Adrenal gland (tissue), 12 donors: ENCODE data around the gene ITM2C. TPM values are rescaled to one million over a fixed set of nuclear protein-coding genes. Genes with fewer than 3 reads are reported as not detected.

Experiments
- DNase-seq, 7 donors: peaks; one replicate each; pipeline ENCODE4 v3.0.0-alpha.2; 2019 to 2020
- H3K27ac ChIP-seq, 5 donors: fragments of 200-600 bp; sonication (generic) in 4 of 5; 1 replicate in 3 of 5; 2 replicates in 2 of 5; pipeline versions ENCODE4 v1.5.1 to v1.8.0; 2016 to 2020; ENCODE audit warnings: mild to moderate bottlenecking in 1 of 5
- H3K27me3 ChIP-seq: fragments of 200-600 bp; 2 replicates; pipeline ENCODE4 v1.8.0; 2021
- H3K36me3 ChIP-seq, 2 donors: fragments of 200-600 bp; replicated peaks in 1 of 2; 1 replicate in 1 of 2; 2 replicates in 1 of 2; pipeline versions ENCODE4 v1.5.1 to v1.8.0; 2018 to 2022
- H3K4me1 ChIP-seq, 2 donors: fragments of 200-600 bp; replicated peaks in 1 of 2; 1 replicate in 1 of 2; 2 replicates in 1 of 2; pipeline versions ENCODE4 v1.5.1 to v1.8.0; 2018 to 2021
- H3K4me3 ChIP-seq, 4 donors: fragments of 200-600 bp; sonication (generic) in 3 of 4; one replicate each; pipeline ENCODE4 v1.5.1; 2016 to 2018
- H3K9me3 ChIP-seq, 3 donors: fragments of 200-600 bp; sonication (generic) in 1 of 3; replicated peaks in 1 of 3; 1 replicate in 2 of 3; 2 replicates in 1 of 3; pipeline versions ENCODE4 v1.5.1 to v1.8.0; 2016 to 2021
- CTCF ChIP-seq, 6 experiments: fragments of 450-650 bp in 4 of 6; fragments of 200-600 bp in 2 of 6; sonication (generic) in 1 of 6; IDR thresholded peaks; 1 replicate in 5 of 6; 2 replicates in 1 of 6; pipeline versions ENCODE4 v1.5.1 to v1.8.0; 2016 to 2021; ENCODE audit warnings: antibody characterized with exemption in 6 of 6, mild to moderate bottlenecking in 2 of 6, moderate library complexity in 1 of 6
- POLR2A ChIP-seq, 2 donors: fragments of 450-650 bp; IDR thresholded peaks; one replicate each; pipeline ENCODE4 v1.6.1; 2017; ENCODE audit warnings: antibody characterized with exemption in 2 of 2, mild to moderate bottlenecking in 2 of 2, moderate library complexity in 1 of 2
- WGBS, 4 donors: extraction: QIAGEN DNeasy Blood & Tissue Kit in 2 of 4; methylation state at CpG; one replicate each; pipeline versions ENCODE4 v1.1.5 to v1.1.7; 2013 to 2017; 5-methylcytosine and 5-hydroxymethylcytosine counted together
- intact Hi-C, 2 donors: fragments of 100-400 bp; cut with DNase I; formaldehyde crosslinking; loops; one replicate each; pipeline versions ENCODE4 v1.14.1 to v1.15.0; 2022 to 2023
- polyA plus RNA-seq, 3 donors: library from polyadenylated mRNA; stranded (reverse); fragments of 200-250 nt in 2 of 3; fragments of 350-450 nt in 1 of 3; fragmentation: Illumina TruSeq in 1 of 3; extraction: RNeasy Lipid Tissue Mini Kit (QIAGEN cat#74804) in 1 of 3; gene quantifications; one replicate each; pipeline ENCODE4 v1.2.3, GENCODE V29; 2013 to 2014
- total RNA-seq, 9 donors: library from RNA; depleted of rRNA in 4 of 9; stranded (reverse); fragments of >200 nt in 4 of 9; fragments of 120-200 nt in 1 of 9; fragmentation: NEBNext Ultra II Directional in 1 of 9; extraction: Animal tissue kit (Norgen Biotek cat#: 25700) in 1 of 9; gene quantifications; one replicate each; pipeline versions ENCODE4 v1.1.0 to v1.2.4, GENCODE V29; 2013 to 2023
- donor health status: healthy with polysubstance abuse.
- donor health status: Bipolar disorder and iron deficiency.
- donor health status: DM: yes; HTN: yes; CAD: no.
- donor health status: DM: no; HTN: no; CAD: no.
- donor health status: DM: no; HTN: no; CAD: no.
- donor health status: DM: yes; HTN: yes; CAD: no.

ITM2C gene
- total and polyA plus RNA-seq, 12 donors, result 16.8 to 131 (median 35.6) TPM

GRCh38 chr2:230907361-230908091 is 42.8 kb downstream of the ITM2C start:
- Histone ChIP-seq H3K27me3 (no peaks in the 10 kb centered on the region), H3K4me3 (no peak overlapping the region), H3K4me1 (no peaks in the 10 kb centered on the region), H3K27ac (no peak overlapping the region), H3K36me3 (no peaks in the 10 kb centered on the region), H3K9me3 (no peaks in the 10 kb centered on the region)
- WGBS, 4 donors, result 91 to 96% (median 92%) methylated on average over 14 to 16 of the region's 16 CpGs
- DNase-seq, result no peak
- intact Hi-C loops, result loop anchor here in 1 of 2 donors (10.0 kb wide), 1 partner anchor 77 kb away; no protein-coding TSS in a partner anchor
- TF ChIP-seq POLR2A (IDR thresholded peaks at IDR 0.05) (no peak), CTCF (IDR thresholded peaks at IDR 0.05) (no peak)

GRCh38 chr2:230908092-230908594 is 43.4 kb downstream of the ITM2C start:
- H3K9me3 ChIP-seq, result no peaks in the 10 kb centered on the region
- no peak for DNase-seq
- H3K4me1 ChIP-seq, result no peaks in the 10 kb centered on the region
- H3K36me3 ChIP-seq, result no peaks in the 10 kb centered on the region
- H3K27me3 ChIP-seq, result no peaks in the 10 kb centered on the region
- WGBS, 4 donors, result 80 to 85% (median 84%) methylated on average over 5 to 6 of the region's 6 CpGs
- no peak overlapping the region for H3K27ac ChIP-seq
- intact Hi-C loops, result loop anchor here in 1 of 2 donors (10.0 kb wide), 1 partner anchor 77 kb away; no protein-coding TSS in a partner anchor
- no peak overlapping the region for H3K4me3 ChIP-seq
- TF ChIP-seq POLR2A (IDR thresholded peaks at IDR 0.05), result no peak
- TF ChIP-seq CTCF (IDR thresholded peaks at IDR 0.05), result no peak

DNA sequence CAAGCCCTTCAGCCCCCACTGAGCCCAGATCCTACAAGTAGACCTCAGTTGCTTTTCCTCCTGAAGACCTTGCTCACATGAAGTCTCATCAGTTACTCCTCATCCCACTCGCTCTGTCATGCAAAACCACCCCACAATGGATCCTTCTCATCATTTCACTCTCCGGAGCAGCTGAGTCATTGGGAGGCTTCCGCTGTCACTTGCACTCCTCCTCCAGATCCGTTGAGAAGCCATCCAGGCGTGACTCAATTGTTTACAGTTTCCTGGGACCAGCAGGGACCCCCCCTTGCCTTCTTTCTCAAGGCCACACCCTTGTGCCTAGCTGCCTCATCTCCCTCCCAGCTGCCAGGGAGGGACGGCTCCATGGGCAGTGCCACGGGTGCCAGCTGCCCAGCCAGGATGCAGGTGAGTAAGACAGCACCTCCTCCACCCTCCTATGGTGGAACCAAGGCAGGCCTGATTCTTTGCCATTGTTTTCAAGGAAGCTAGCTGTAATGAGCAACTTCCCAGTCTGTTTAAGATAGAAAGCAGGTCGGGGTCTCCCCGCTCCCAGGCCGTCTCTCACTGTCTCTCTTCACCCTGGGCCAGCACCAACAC is 44.0 kb downstream of the ITM2C start:
- DNase-seq, result peak in 5 of 7 donors; percentile 30 to 73 (median 46)
- H3K4me1 ChIP-seq, result no peaks in the 10 kb centered on the region
- intact Hi-C loops, result loop anchor here in 1 of 2 donors (10.0 kb wide), 1 partner anchor 76 kb away; no protein-coding TSS in a partner anchor
- no peaks in the 10 kb centered on the region for H3K27me3 ChIP-seq
- H3K4me3 ChIP-seq, result no peak overlapping the region
- H3K36me3 ChIP-seq, result no peaks in the 10 kb centered on the region
- TF ChIP-seq POLR2A (IDR thresholded peaks at IDR 0.05) (no peak), CTCF (IDR thresholded peaks at IDR 0.05) (no peak)
- H3K27ac ChIP-seq, result no peak overlapping the region
- H3K9me3 ChIP-seq, result no peaks in the 10 kb centered on the region
- WGBS, 4 donors, result 50 to 69% (median 60%) methylated on average over 10 of the region's 10 CpGs

- H3K9me3 ChIP-seq, result no peaks in the 10 kb centered on the region
- peak in 1 of 7 donors; percentile 2 for DNase-seq
- H3K27ac ChIP-seq, result no peak overlapping the region
- no peaks in the 10 kb centered on the region for H3K36me3 ChIP-seq
- intact Hi-C loops, result loop anchor here in 1 of 2 donors (10.0 kb wide), 1 partner anchor 75 kb away; no protein-coding TSS in a partner anchor
- TF ChIP-seq CTCF (IDR thresholded peaks at IDR 0.05), result no peak
- no peak for TF ChIP-seq POLR2A (IDR thresholded peaks at IDR 0.05)
- H3K4me3 ChIP-seq, result no peak overlapping the region
- 92 to 94% (median 93%) methylated on average over 14 to 18 of the region's 18 CpGs for WGBS, 4 donors
- H3K27me3 ChIP-seq, result no peaks in the 10 kb centered on the region
- no peaks in the 10 kb centered on the region for H3K4me1 ChIP-seq
Observed at GRCh38 chr2:230909841-230910545, 45.3 kb downstream of the ITM2C start.
